Measurements from ENCODE around the gene TRIM45. TPM values are rescaled to one million over a fixed set of nuclear protein-coding genes. Genes with fewer than 3 reads are reported as not detected.

The TRIM45 gene
- polyA plus RNA-seq, 1 donor from 2014 or later = 0.10 TPM

DNA sequence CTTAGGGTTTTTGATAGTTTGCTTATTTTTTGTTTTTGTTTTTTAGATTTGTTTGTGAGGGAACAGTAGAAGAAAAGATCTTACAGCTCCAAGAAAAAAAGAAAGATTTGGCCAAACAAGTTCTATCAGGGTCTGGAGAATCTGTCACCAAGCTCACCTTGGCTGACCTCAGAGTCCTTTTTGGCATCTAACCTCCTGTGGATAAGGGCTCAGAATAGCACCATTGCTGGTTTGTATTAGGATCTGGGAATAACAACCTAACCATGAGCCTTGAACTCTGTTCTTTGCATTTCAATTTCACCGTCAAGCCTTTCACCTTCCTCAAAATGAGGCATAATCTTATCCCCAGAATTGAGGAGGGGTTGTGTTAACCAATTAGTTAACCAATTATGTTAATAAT is 20.2 kb downstream of the TRIM45 start:
- H3K27me3 Mint-ChIP-seq = no peaks in the 10 kb centered on the region
- no peak overlapping the region for H3K4me3 Mint-ChIP-seq
- no peaks in the 10 kb centered on the region for H3K4me1 Mint-ChIP-seq
- H3K9me3 Mint-ChIP-seq = no peaks in the 10 kb centered on the region
- no peak overlapping the region for H3K27ac Mint-ChIP-seq
- H3K36me3 Mint-ChIP-seq = peaks cover 19% of the 10 kb centered on the region

- H3K27ac Mint-ChIP-seq = no peak overlapping the region
- no peaks in the 10 kb centered on the region for H3K9me3 Mint-ChIP-seq
- no peaks in the 10 kb centered on the region for H3K4me1 Mint-ChIP-seq
- H3K4me3 Mint-ChIP-seq = no peak overlapping the region
- no peaks in the 10 kb centered on the region for H3K27me3 Mint-ChIP-seq
- peaks cover 17% of the 10 kb centered on the region for H3K36me3 Mint-ChIP-seq
These were observed 23.2 kb downstream of the TRIM45 start for GRCh38 chr1:117098287-117098890.

DNA sequence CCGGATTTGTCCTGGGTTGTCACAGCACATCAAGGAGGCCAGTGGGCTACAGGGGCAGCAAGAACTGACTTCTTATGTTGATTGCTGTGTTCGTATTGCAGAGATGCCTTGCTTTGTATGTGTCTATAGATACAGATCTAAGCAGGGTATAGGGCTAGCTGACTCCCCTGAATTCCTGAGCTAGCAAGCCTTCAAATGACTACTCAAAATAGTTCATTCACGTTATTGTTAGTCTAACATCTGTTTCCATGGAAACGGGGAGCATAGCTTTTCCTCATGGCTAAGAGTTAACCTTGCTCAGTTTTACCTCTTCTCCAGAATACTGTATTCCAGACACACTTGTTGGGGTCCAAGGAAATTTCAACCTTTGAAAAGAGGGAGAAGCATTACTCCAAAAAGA is 24.1 kb downstream of the TRIM45 start:
- peaks cover 17% of the 10 kb centered on the region for H3K36me3 Mint-ChIP-seq
- no peak overlapping the region for H3K27ac Mint-ChIP-seq
- H3K9me3 Mint-ChIP-seq = no peaks in the 10 kb centered on the region
- no peak overlapping the region for H3K4me3 Mint-ChIP-seq
- no peaks in the 10 kb centered on the region for H3K4me1 Mint-ChIP-seq
- H3K27me3 Mint-ChIP-seq = no peaks in the 10 kb centered on the region

- no peaks in the 10 kb centered on the region for H3K27me3 Mint-ChIP-seq
- no peak overlapping the region for H3K4me3 Mint-ChIP-seq
- H3K4me1 Mint-ChIP-seq = no peaks in the 10 kb centered on the region
- no peak overlapping the region for H3K27ac Mint-ChIP-seq
- no peaks in the 10 kb centered on the region for H3K9me3 Mint-ChIP-seq
- H3K36me3 Mint-ChIP-seq = peaks cover 14% of the 10 kb centered on the region
These were observed 24.6 kb downstream of the TRIM45 start for GRCh38 chr1:117096951-117097408.

DNA sequence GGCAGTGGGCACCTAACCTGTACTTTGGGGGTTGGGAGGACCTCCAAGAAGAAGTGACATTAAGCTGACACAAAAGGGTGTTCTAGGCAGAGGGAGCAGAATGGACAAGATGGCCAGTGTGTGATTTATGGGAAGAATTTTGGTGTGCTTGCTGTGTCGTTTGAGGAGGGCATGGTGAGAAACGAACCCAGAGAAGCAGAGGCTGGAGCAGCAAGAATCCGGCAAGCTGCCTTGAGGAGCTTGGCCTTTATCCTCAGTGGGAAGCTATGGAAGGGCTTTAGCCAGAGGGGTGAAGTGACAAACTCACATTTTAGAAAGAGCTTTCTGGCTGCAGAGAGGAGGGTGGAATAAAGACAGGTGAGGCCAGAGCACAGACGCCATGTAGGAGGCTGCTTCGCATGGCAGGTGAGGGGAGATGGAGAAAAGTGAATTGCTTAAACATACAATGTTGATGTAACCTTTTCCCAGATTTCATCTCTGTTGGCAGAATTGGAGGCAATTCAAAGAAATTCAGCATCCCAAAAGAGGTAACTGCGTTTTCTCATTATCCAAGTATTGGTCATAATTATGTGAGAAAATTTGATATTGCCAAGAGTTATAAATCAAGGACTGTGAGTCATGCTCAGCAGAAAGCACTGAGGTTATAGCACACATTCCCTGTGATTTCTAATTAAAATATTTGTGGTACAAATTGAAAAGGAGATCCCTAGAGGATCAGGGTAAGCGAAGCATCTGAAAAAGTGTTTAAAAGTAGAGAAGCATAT is 26.5 kb downstream of the TRIM45 start:
- H3K9me3 Mint-ChIP-seq = no peaks in the 10 kb centered on the region
- H3K27ac Mint-ChIP-seq = no peak overlapping the region

GRCh38 chr1:117093870-117094621 is 27.5 kb downstream of the TRIM45 start:
- peak overlapping the region in 1 of 4 donors; percentile 3 for H3K4me3 Mint-ChIP-seq
- H3K9me3 Mint-ChIP-seq = no peaks in the 10 kb centered on the region
- no peaks in the 10 kb centered on the region for H3K4me1 Mint-ChIP-seq
- peaks cover 12% of the 10 kb centered on the region for H3K36me3 Mint-ChIP-seq
- no peaks in the 10 kb centered on the region for H3K27me3 Mint-ChIP-seq
- no peak overlapping the region for H3K27ac Mint-ChIP-seq

More for the DNA sequence above, 26.5 kb downstream of the TRIM45 start:
- no peaks in the 10 kb centered on the region for H3K4me1 Mint-ChIP-seq
- H3K4me3 Mint-ChIP-seq = no peak overlapping the region
- no peaks in the 10 kb centered on the region for H3K27me3 Mint-ChIP-seq
- peaks cover 17% of the 10 kb centered on the region for H3K36me3 Mint-ChIP-seq

- Mint-ChIP-seq H3K4me1 (no peaks in the 10 kb centered on the region), H3K4me3 (no peak overlapping the region), H3K9me3 (no peaks in the 10 kb centered on the region), H3K27ac (no peak overlapping the region), H3K36me3 (peaks cover 14% of the 10 kb centered on the region), H3K27me3 (no peaks in the 10 kb centered on the region)
These were observed 28.4 kb downstream of the TRIM45 start for GRCh38 chr1:117093091-117093534.

DNA sequence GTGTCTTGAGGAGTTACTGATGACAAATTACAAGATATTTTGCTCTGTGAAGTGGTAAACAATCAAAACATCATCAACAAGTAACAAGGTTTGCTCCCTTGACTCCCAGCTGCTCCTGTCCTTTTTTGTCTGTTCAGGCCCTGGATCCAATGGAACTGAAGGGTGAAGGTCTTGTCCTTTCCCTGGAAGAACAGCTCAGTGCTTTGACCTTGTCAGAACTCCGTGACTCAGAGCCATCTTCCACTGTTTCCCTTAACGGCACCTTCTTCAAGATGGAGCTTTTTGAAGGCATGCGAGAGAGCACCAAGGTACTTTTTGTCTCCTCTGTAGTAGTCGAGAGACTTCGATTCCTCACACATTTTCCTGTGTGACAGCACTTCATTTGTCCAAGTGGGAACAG is 29.0 kb downstream of the TRIM45 start:
- Mint-ChIP-seq H3K9me3 (no peaks in the 10 kb centered on the region), H3K4me1 (no peaks in the 10 kb centered on the region), H3K4me3 (no peak overlapping the region), H3K27me3 (no peaks in the 10 kb centered on the region), H3K36me3 (peaks cover 14% of the 10 kb centered on the region), H3K27ac (no peak overlapping the region)

DNA sequence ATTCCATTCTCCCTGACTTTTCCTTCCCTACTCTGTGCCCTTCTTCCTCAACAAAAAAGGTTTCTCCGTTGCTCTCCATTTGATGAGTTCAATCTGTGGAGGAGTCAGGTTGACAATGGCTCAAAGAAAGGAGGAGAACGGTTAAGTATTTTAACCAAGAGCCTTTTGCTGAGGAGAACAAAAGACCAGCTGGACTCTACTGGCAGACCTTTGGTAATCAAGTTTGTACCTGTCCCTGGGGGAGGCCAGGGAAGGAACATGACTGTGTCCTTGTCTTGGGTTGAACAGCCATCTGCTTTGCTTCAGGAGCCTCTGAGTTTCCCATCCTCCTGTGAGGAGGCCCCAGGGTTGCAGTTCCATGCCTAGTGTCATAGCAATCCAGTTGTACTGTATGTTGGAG is 31.6 kb downstream of the TRIM45 start:
- Mint-ChIP-seq H3K4me1 (no peaks in the 10 kb centered on the region), H3K9me3 (no peaks in the 10 kb centered on the region), H3K27me3 (no peaks in the 10 kb centered on the region), H3K4me3 (no peak overlapping the region), H3K27ac (no peak overlapping the region), H3K36me3 (peaks cover 10% of the 10 kb centered on the region)

DNA sequence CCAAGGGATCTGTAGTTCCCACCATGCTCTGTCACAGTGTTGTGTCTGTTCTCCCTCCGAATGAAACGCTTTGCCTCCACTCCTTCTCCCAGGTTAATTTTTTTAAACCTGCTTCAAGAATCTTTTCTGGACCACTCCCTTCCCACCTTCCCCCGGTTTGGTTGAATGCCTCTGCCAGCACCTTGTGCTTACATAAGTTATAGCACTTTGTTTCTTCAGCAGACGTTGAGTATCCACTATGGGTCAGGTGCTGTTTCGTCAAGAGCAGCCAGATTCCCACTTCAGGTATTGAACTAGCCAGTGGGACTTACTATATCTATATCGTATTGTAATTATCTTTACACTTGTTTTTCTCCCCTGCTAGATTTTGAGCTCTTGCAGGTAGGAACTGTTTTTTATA is 33.9 kb downstream of the TRIM45 start:
- no peak overlapping the region for H3K4me3 Mint-ChIP-seq
- H3K9me3 Mint-ChIP-seq = no peaks in the 10 kb centered on the region
- H3K27me3 Mint-ChIP-seq = no peaks in the 10 kb centered on the region
- peaks cover 9% of the 10 kb centered on the region for H3K36me3 Mint-ChIP-seq
- H3K27ac Mint-ChIP-seq = no peak overlapping the region
- no peaks in the 10 kb centered on the region for H3K4me1 Mint-ChIP-seq

GRCh38 chr1:117084231-117084630 is 37.3 kb downstream of the TRIM45 start:
- Mint-ChIP-seq H3K36me3 (peaks cover 10% of the 10 kb centered on the region), H3K4me3 (no peak overlapping the region), H3K4me1 (peaks cover 0 to 2% (median 0%) of the 10 kb centered on the region in 3 donors), H3K9me3 (no peaks in the 10 kb centered on the region), H3K27me3 (no peaks in the 10 kb centered on the region), H3K27ac (no peak overlapping the region)

DNA sequence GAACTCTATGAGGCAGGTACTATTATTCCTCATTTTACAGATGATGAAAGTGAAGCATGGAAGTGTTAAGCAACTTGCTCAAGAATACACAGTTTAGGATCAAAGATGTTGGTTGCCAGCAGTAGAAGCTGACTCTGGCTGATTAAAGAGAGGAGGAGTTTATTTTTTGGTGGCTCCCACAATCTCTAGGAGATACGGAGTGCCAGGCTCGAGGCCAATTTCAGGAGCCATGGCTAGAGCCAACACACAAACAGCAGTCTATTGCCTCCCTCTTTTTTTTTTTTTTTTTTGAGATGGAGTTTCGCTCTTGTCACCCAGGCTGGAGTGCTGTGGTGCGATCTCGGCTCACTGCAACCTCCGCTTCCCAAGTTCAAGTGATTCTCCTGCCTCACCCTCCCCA is 41.8 kb downstream of the TRIM45 start:
- Mint-ChIP-seq H3K36me3 (peaks cover 13% of the 10 kb centered on the region), H3K27ac (no peak overlapping the region), H3K9me3 (no peaks in the 10 kb centered on the region), H3K27me3 (no peaks in the 10 kb centered on the region), H3K4me1 (peaks cover 0 to 2% (median 0%) of the 10 kb centered on the region in 3 donors), H3K4me3 (no peak overlapping the region)

DNA sequence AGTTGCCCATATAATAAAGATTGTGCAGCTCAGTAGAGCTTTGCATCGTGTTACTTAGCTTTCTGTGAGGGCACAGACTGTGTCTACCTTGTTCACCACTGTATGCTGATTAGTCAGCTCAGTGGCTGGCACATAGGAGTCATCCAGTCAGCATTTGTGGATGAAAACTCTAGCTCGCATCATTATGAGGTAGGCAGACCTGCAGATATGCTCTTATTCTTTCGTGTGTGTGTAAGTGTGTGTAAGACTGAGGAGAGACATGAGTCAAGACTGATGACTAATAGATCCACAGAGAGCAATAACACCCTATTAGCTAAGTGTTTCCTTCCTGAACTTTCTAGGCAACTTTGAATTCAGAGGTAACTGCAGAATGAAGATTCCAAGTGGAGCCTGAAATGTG is 44.3 kb downstream of the TRIM45 start:
- H3K27me3 Mint-ChIP-seq = no peaks in the 10 kb centered on the region
- peaks cover 0 to 2% (median 0%) of the 10 kb centered on the region in 3 donors for H3K4me1 Mint-ChIP-seq

GRCh38 chr1:117076648-117077047 is 44.9 kb downstream of the TRIM45 start:
- no peaks in the 10 kb centered on the region for H3K27me3 Mint-ChIP-seq
- H3K36me3 Mint-ChIP-seq = peaks cover 12% of the 10 kb centered on the region
- H3K4me3 Mint-ChIP-seq = no peak overlapping the region
- H3K4me1 Mint-ChIP-seq = peaks cover 0 to 2% (median 0%) of the 10 kb centered on the region in 3 donors
- H3K27ac Mint-ChIP-seq = peak overlapping the region in 1 of 3 donors; percentile 77
- H3K9me3 Mint-ChIP-seq = no peaks in the 10 kb centered on the region

More for the DNA sequence above, 44.3 kb downstream of the TRIM45 start:
- Mint-ChIP-seq H3K4me3 (no peak overlapping the region), H3K9me3 (no peaks in the 10 kb centered on the region), H3K36me3 (peaks cover 12% of the 10 kb centered on the region), H3K27ac (no peak overlapping the region)

DNA sequence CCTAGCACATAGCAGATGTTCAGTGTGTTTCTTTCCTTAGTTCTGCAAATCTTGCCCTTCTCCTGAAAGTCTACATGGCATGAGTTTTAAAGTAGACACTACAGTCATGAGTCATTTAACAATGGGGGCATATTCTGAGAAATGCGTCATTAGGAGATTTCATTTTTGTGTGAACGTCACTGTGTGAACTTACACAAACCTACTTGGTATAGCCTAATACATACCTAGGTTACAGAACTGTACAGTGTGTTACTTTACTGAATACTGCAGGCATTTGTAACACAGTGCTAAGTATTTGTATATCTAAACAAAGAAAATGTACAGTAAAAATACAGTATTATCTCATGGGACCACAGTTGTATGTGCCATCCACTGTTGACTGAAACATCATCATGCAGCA is 51.4 kb downstream of the TRIM45 start:
- Mint-ChIP-seq H3K4me1 (peaks cover 0 to 11% (median 10%) of the 10 kb centered on the region in 3 donors), H3K36me3 (peaks cover 8% of the 10 kb centered on the region), H3K27me3 (no peaks in the 10 kb centered on the region), H3K4me3 (no peak overlapping the region), H3K27ac (no peak overlapping the region), H3K9me3 (no peaks in the 10 kb centered on the region)
